ENCODE measurements around the gene PRR30. TPM values are rescaled to one million over a fixed set of nuclear protein-coding genes. Genes with fewer than 3 reads are reported as not detected.
A peak's percentile ranks its signal among the peaks of the same experiment; 100 is the strongest.

The PRR30 gene
- total RNA-seq: not detected in 2 replicates

DNA sequence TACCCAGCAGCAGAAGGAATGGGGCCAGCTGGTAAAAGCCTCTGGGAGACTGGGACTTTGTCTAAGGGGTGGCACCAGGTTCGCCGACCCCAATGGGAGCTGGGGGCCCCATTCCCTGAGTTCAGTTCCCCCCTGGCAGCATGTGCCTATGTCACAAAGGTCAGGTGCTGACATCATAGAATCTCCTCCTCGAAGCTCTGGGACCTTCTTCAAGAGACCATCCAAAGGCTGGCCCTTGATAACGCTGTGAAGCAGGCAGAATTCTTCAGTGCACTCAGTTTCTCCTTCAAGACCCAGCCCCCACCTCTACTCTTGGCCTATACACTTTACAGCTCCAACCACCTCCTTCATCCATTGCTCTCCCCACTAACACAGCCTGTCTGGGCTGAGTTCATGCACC lies at the start of gene PRR30:
TSS of gene PRR30 (minus strand) at position 101 of the 400 bp plus-strand sequence. CDS start 1,081 bp downstream, outside the sequence.
- H3K4me3 ChIP-seq (ENCODE audit: low read depth, low read length): no peak within 1 kb of the TSS
- DNase-seq (ENCODE audit: low read depth): no peak
- TF ChIP-seq, protein P1, sequence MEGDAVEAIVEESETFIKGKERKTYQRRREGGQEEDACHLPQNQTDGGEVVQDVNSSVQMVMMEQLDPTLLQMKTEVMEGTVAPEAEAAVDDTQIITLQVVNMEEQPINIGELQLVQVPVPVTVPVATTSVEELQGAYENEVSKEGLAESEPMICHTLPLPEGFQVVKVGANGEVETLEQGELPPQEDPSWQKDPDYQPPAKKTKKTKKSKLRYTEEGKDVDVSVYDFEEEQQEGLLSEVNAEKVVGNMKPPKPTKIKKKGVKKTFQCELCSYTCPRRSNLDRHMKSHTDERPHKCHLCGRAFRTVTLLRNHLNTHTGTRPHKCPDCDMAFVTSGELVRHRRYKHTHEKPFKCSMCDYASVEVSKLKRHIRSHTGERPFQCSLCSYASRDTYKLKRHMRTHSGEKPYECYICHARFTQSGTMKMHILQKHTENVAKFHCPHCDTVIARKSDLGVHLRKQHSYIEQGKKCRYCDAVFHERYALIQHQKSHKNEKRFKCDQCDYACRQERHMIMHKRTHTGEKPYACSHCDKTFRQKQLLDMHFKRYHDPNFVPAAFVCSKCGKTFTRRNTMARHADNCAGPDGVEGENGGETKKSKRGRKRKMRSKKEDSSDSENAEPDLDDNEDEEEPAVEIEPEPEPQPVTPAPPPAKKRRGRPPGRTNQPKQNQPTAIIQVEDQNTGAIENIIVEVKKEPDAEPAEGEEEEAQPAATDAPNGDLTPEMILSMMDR (IDR thresholded peaks at IDR 0.05; ENCODE audit: insufficient read depth, low read depth, low read length): no peak

- DNase-seq (ENCODE audit: low read depth): no peak
- TF ChIP-seq, protein P1 (IDR thresholded peaks at IDR 0.05; ENCODE audit: insufficient read depth, low read depth, low read length): no peak
- no peak overlapping the region for H3K4me3 ChIP-seq (ENCODE audit: low read depth, low read length)
These were observed 47.6 kb upstream of the PRR30 start for GRCh38 chr2:27186613-27187345.

GRCh38 chr2:27185331-27186026 lies 46.3 kb upstream of the PRR30 start:
- peak; percentile 94 for DNase-seq (ENCODE audit: low read depth)

DNA sequence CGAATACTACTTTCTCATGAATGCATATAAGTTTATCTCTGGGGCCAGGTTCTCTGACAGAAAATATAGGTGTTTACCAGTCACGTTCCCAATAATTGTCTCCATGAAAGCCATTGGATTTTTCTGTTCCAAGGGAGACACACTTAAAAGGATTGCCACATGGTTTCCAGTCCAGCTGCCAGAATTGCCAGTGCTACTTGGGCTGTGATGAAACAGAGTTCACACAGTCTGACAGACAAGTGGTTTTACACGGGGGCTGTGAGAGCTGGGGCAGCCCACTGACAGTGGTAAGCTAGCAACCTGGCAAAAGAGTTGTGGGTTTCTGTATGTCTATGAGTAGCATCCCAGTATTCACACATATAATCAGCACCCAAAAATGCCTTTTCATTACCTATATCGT lies 44.9 kb upstream of the PRR30 start:
- DNase-seq (ENCODE audit: low read depth): peak; percentile 77
- H3K4me3 ChIP-seq (ENCODE audit: low read depth, low read length): no peak overlapping the region
- TF ChIP-seq, protein P1 (IDR thresholded peaks at IDR 0.05; ENCODE audit: insufficient read depth, low read depth, low read length): no peak

More at GRCh38 chr2:27185331-27186026, 46.3 kb upstream of the PRR30 start:
- H3K4me3 ChIP-seq (ENCODE audit: low read depth, low read length): no peak overlapping the region
- TF ChIP-seq, protein P1 (IDR thresholded peaks at IDR 0.05; ENCODE audit: insufficient read depth, low read depth, low read length): no peak

DNA sequence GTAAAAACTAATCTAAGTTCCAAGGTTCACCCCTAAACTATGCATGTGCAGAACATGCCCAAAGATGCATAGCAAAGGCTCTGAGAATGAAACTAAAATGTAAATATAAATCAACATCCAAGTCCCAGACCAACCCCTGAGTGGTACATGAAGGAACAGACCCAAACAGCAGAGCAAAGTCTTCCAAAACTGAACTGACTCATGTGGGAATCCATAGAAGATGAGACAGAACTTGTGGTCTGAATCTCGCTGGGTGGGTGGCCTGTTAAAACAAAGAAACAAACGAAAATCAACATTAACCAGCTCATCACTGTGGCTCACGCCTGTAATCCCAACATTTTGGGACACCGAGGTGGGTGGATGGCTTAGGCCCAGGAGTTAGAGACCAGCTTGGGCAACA lies 43.1 kb upstream of the PRR30 start:
- H3K4me3 ChIP-seq (ENCODE audit: low read depth, low read length): no peak overlapping the region
- peak; percentile 26 for DNase-seq (ENCODE audit: low read depth)
- TF ChIP-seq, protein P1 (IDR thresholded peaks at IDR 0.05; ENCODE audit: insufficient read depth, low read depth, low read length): no peak

DNA sequence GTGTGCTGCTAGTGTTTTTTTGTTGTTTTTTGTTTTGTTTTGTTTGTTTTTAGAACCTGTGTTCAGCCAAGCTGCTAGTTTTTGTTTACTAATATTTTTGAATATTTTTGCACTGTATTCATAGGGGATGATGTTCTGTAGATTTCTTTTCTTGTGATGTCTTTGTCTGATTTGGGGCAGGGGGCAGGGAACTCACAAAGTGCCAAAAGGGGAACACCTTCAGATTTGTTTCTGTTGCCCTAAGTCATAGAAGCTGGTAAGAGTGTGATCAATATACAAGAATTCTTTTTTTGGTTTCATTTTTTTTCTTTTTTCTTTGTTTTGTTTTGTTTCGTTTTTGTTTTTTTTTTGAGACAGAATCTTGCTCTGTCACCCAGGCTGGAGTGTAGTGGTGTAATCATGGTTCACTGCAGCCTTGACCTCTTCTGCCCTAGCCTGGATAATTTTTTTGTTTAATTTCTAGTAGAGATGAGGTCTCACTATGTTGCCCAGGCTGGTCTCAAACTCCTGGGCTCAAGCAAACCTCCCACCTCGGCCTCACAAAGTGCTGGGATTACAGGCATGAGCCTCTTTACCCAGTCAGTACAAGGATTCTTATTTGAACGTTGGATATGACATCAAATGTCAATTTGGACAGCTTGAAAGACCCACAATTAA lies 40.3 kb upstream of the PRR30 start:
- DNase-seq (ENCODE audit: low read depth): no peak
- H3K4me3 ChIP-seq (ENCODE audit: low read depth, low read length): no peak overlapping the region
- TF ChIP-seq, protein P1 (IDR thresholded peaks at IDR 0.05; ENCODE audit: insufficient read depth, low read depth, low read length): no peak
